ENCODE results near the gene DSG3. TPM values are rescaled to one million over a fixed set of nuclear protein-coding genes. Genes with fewer than 3 reads are reported as not detected.

Gene DSG3
- total and polyA plus RNA-seq, 2 of the 8 experiments (the other 6 are each of a cell fraction or from before 2014, with no cell fraction given) = 0.03 to 0.07 TPM

DNA sequence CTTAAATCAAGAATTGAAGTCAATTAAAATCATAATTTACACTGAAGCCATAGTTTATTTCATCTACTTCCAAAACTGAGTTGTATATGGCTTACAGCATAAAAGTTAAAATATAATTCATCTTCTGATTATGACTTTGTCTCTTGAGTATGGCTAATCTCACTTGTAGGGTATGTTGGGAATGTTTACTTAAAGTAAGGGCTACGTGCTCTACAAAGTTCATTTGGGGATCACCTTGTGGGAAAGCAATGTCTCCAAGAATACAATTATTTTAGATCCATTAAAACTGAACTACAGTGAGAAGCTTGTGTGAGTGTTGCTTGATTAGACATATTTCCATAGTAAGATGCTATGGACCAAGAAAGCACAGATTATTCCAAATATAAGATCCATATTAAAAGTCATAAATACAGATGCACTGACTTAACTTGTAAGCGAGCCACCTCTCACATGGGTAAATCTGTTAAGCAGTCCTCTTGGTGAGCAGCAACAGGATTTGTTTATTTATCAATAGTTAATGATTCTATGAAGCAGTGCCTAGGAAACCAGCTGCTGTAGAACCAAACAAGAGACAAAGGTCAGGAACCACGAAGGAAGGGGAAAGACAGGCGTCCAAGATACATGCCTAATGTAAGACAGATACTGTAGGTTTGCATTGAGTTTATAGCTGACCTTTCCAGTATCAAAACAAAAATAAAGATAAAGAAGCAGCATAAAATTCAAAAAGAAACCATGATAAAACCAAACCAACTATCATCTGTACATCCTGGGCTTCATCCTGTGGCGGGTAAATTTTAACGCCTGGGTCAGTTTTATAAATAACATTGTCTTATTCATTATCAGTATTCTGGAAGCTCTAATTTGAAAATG lies 46.1 kb upstream of the DSG3 start:
- no peak overlapping the region for H4K8ac ChIP-seq (ENCODE audit: extremely low read depth, insufficient read depth, low read length)
- 95% methylated on average over 6 of the region's 6 CpGs; no CpG with 5 or more reads in 1 of the 2 experiments for WGBS, 2 experiments (ENCODE audit: extremely low coverage in 1 of 2, insufficient coverage in 1 of 2, insufficient read length in 1 of 2, insufficient replicate concordance in 2 of 2, low coverage in 1 of 2, low lambda C conversion rate in 2 of 2, missing lambda C conversion rate in 1 of 2)
- POLR2A ChIA-PET (ENCODE audit: partially characterized antibody) = no interaction called here
- TF ChIP-seq SIN3A (conservative IDR thresholded peaks at IDR 0.05 in 1 of 2, IDR thresholded peaks at IDR 0.05 in 1 of 2; ENCODE audit: low read depth in 1 of 2, low read length in 2 of 2) = no peak
- TF ChIP-seq GABPA (IDR thresholded peaks at IDR 0.05; ENCODE audit: borderline replicate concordance, insufficient read depth, low read length) = no peak
- TF ChIP-seq KDM1A (IDR thresholded peaks at IDR 0.05; ENCODE audit: borderline replicate concordance, low read length) = no peak
- TF ChIP-seq HDAC2 (IDR thresholded peaks at IDR 0.05; ENCODE audit: borderline replicate concordance in 1 of 2, low read depth in 2 of 2, low read length in 2 of 2) = no peak
- TF ChIP-seq YY1 (IDR thresholded peaks at IDR 0.05; ENCODE audit: low read depth, low read length) = no peak

More for the DNA sequence above, 46.1 kb upstream of the DSG3 start:
- H3K9ac ChIP-seq (replicated peaks in 1 of 4; ENCODE audit: extremely low read depth in 1 of 4, low read depth in 3 of 4, low read length in 3 of 4) = no peak overlapping the region
- no peak overlapping the region for H3K23ac ChIP-seq (ENCODE audit: insufficient read length)
- no peaks in the 10 kb centered on the region for H3K4me1 ChIP-seq (replicated peaks in 1 of 4; ENCODE audit: control insufficient read depth in 3 of 4, insufficient read depth in 4 of 4, low read length in 3 of 4)
- no peaks in the 10 kb centered on the region for H3K79me1 ChIP-seq (ENCODE audit: low read depth, low read length)
- H3K4ac ChIP-seq (replicated peaks; ENCODE audit: insufficient read length, low read depth, low read length) = no peak overlapping the region
- no peak overlapping the region for H4K91ac ChIP-seq (replicated peaks; ENCODE audit: insufficient read length, low read length)
- no peak overlapping the region for H3K18ac ChIP-seq (ENCODE audit: extremely low read depth, low read length)
- H3K4me2 ChIP-seq (ENCODE audit: insufficient read depth in 1 of 2, low read depth in 2 of 2, low read length in 2 of 2) = no peak overlapping the region
- H2AK5ac ChIP-seq (ENCODE audit: low read depth, low read length) = no peak overlapping the region
- H3K23me2 ChIP-seq (ENCODE audit: low read depth, low read length) = no peaks in the 10 kb centered on the region
- no peak for FAIRE-seq
- no peak overlapping the region for H2BK15ac ChIP-seq (ENCODE audit: low read length)
- H2BK12ac ChIP-seq (ENCODE audit: low read depth, low read length) = no peak overlapping the region
- DNase-seq (ENCODE audit: low read depth in 1 of 2, low spot score in 2 of 2) = no peak
- H3K14ac ChIP-seq (ENCODE audit: insufficient read length) = no peak overlapping the region
- no peak overlapping the region for H3K4me3 ChIP-seq (ENCODE audit: extremely low read depth in 1 of 4, insufficient read depth in 2 of 4, low read depth in 3 of 4, low read length in 4 of 4)
- H2BK20ac ChIP-seq (ENCODE audit: low read length) = no peak overlapping the region
- no peaks in the 10 kb centered on the region for H3K36me3 ChIP-seq (ENCODE audit: control insufficient read depth in 2 of 4, insufficient read depth in 4 of 4, low read length in 3 of 4)
- H2BK5ac ChIP-seq (ENCODE audit: low read depth, low read length) = no peak overlapping the region
- no peaks in the 10 kb centered on the region for H4K20me1 ChIP-seq (replicated peaks in 1 of 2; ENCODE audit: control insufficient read depth in 1 of 2, insufficient read depth in 2 of 2, low read length in 2 of 2)
- H3K9me3 ChIP-seq (ENCODE audit: insufficient read depth in 2 of 2, low read depth in 1 of 2, low read length in 1 of 2) = no peaks in the 10 kb centered on the region
- CTCF ChIA-PET (ENCODE audit: partially characterized antibody) = no interaction called here
- no peak overlapping the region for H4K5ac ChIP-seq (ENCODE audit: insufficient read length, low read depth, low read length)
- no peak overlapping the region for H3K56ac ChIP-seq (replicated peaks; ENCODE audit: insufficient read length, low read depth, low read length)
- no peaks in the 10 kb centered on the region for H3K27me3 ChIP-seq (replicated peaks in 1 of 4; ENCODE audit: control insufficient read depth in 3 of 4, extremely low read depth in 1 of 4, insufficient read depth in 3 of 4, low read length in 3 of 4)
- H2BK120ac ChIP-seq (replicated peaks; ENCODE audit: low read depth, low read length) = no peak overlapping the region
- no peaks in the 10 kb centered on the region for H3K79me2 ChIP-seq (ENCODE audit: control insufficient read depth in 1 of 2, insufficient read depth in 2 of 2, low read length in 2 of 2)
- no peak overlapping the region for H2AFZ ChIP-seq (ENCODE audit: low read length)
- H3K27ac ChIP-seq (ENCODE audit: low read depth, low read length) = no peak overlapping the region

All from H1 (cell line).